Mesothelial cell of epicardium (in vitro differentiated cells): ENCODE results near the gene PGBD5. TPM values are rescaled to one million over a fixed set of nuclear protein-coding genes. Genes with fewer than 3 reads are reported as not detected.
A peak's percentile ranks its signal among the peaks of the same experiment; 100 is the strongest.

Experiments
- DNase-seq, 2 experiments: peaks; one replicate each; pipeline ENCODE4 v3.0.0; 2021; ENCODE audit warnings: low spot score in 2 of 2; ENCODE audit not compliant: unreplicated experiment in 2 of 2
- H3K27ac Mint-ChIP-seq: 2 replicates; pipeline ENCODE4 v1.8.0; 2021; ENCODE audit warnings: mixed read lengths
- H3K27me3 Mint-ChIP-seq: 2 replicates; pipeline ENCODE4 v1.8.0; 2021; ENCODE audit warnings: low read depth, mixed read lengths
- H3K36me3 Mint-ChIP-seq: 2 replicates; pipeline ENCODE4 v1.8.0; 2021; ENCODE audit warnings: mixed read lengths
- H3K4me1 Mint-ChIP-seq: 2 replicates; pipeline ENCODE4 v1.8.0; 2021; ENCODE audit warnings: mixed read lengths
- H3K4me3 Mint-ChIP-seq: 2 replicates; pipeline ENCODE4 v1.8.0; 2021; ENCODE audit warnings: mild to moderate bottlenecking, moderate library complexity, mixed read lengths
- H3K9me3 Mint-ChIP-seq: 2 replicates; pipeline ENCODE4 v1.8.0; 2021; ENCODE audit warnings: mixed read lengths
- CTCF ChIP-seq: fragments of 200-600 bp; sonication (generic); IDR thresholded peaks from one replicate; pipeline ENCODE4 v1.5.0; 2021; ENCODE audit warnings: antibody characterized with exemption; ENCODE audit not compliant: unreplicated experiment
- total RNA-seq: library from RNA; stranded (reverse); gene quantifications from 3 replicates; pipeline ENCODE4 v1.2.1, GENCODE V29; 2021

PGBD5 gene
- total RNA-seq, 1 donor from 2014 or later, result 0.94 TPM

- Mint-ChIP-seq H3K36me3 (no peaks in the 10 kb centered on the region), H3K4me3 (no peak overlapping the region), H3K27ac (no peak overlapping the region), H3K9me3 (no peaks in the 10 kb centered on the region), H3K27me3 (peaks cover 35% of the 10 kb centered on the region), H3K4me1 (peaks cover 5% of the 10 kb centered on the region)
- no peak for DNase-seq
- no peak for TF ChIP-seq CTCF
Measured at GRCh38 chr1:230319014-230319747, 107.0 kb downstream of the PGBD5 start.

GRCh38 chr1:230317823-230318819, 108.0 kb downstream of the PGBD5 start:
- no peaks in the 10 kb centered on the region for H3K36me3 Mint-ChIP-seq
- peaks cover 43% of the 10 kb centered on the region for H3K27me3 Mint-ChIP-seq
- no peaks in the 10 kb centered on the region for H3K9me3 Mint-ChIP-seq
- TF ChIP-seq CTCF, result no peak
- DNase-seq, result peak in 1 of 2 experiments; percentile 57
- H3K27ac Mint-ChIP-seq, result no peak overlapping the region
- H3K4me3 Mint-ChIP-seq, result no peak overlapping the region
- H3K4me1 Mint-ChIP-seq, result peaks cover 5% of the 10 kb centered on the region

- no peak for DNase-seq
- H3K36me3 Mint-ChIP-seq, result no peaks in the 10 kb centered on the region
- peaks cover 5% of the 10 kb centered on the region for H3K4me1 Mint-ChIP-seq
- H3K4me3 Mint-ChIP-seq, result no peak overlapping the region
- TF ChIP-seq CTCF, result no peak
- H3K27ac Mint-ChIP-seq, result no peak overlapping the region
- H3K27me3 Mint-ChIP-seq, result peaks cover 46% of the 10 kb centered on the region
- H3K9me3 Mint-ChIP-seq, result no peaks in the 10 kb centered on the region
Measured at GRCh38 chr1:230316864-230317745, 109.0 kb downstream of the PGBD5 start.

GRCh38 chr1:230315099-230315498, 111.0 kb downstream of the PGBD5 start:
- peaks cover 5% of the 10 kb centered on the region for H3K4me1 Mint-ChIP-seq
- no peaks in the 10 kb centered on the region for H3K9me3 Mint-ChIP-seq
- peaks cover 57% of the 10 kb centered on the region for H3K27me3 Mint-ChIP-seq
- no peaks in the 10 kb centered on the region for H3K36me3 Mint-ChIP-seq
- no peak for TF ChIP-seq CTCF
- H3K27ac Mint-ChIP-seq, result no peak overlapping the region
- no peak overlapping the region for H3K4me3 Mint-ChIP-seq
- no peak for DNase-seq

GRCh38 chr1:230314142-230314470, 112.0 kb downstream of the PGBD5 start:
- H3K4me3 Mint-ChIP-seq, result no peak overlapping the region
- H3K36me3 Mint-ChIP-seq, result no peaks in the 10 kb centered on the region
- TF ChIP-seq CTCF, result no peak
- DNase-seq, result no peak
- peaks cover 55% of the 10 kb centered on the region for H3K27me3 Mint-ChIP-seq
- no peak overlapping the region for H3K27ac Mint-ChIP-seq
- H3K4me1 Mint-ChIP-seq, result peaks cover 5% of the 10 kb centered on the region
- no peaks in the 10 kb centered on the region for H3K9me3 Mint-ChIP-seq
